ENCODE data around the gene SLC2A9.
A peak's percentile ranks its signal among the peaks of the same experiment; 100 is the strongest.
"Not testable (repeated sequence)": the region's sequence is repeated elsewhere in the genome, so short reads cannot be mapped to it uniquely, and the experiment has no call there.

Gene SLC2A9

GRCh38 chr4:9816285-9816684, 205.0 kb downstream of the SLC2A9 start:
- H3K27ac Mint-ChIP-seq = no peak overlapping the region
- no peak for DNase-seq (ENCODE audit: low spot score in 2 of 2)
- ATAC-seq = peak; percentile 9
- H3K9me3 Mint-ChIP-seq = peaks cover 2% of the 10 kb centered on the region
- no peak overlapping the region for H3K4me3 Mint-ChIP-seq
- no peaks in the 10 kb centered on the region for H3K36me3 Mint-ChIP-seq
- no peaks in the 10 kb centered on the region for H3K4me1 Mint-ChIP-seq

- peak in 1 of 2 donors; percentile 54 for DNase-seq (ENCODE audit: low spot score in 2 of 2)
- H3K27ac Mint-ChIP-seq = no peak overlapping the region
- ATAC-seq = peak; percentile 87
- no peak overlapping the region for H3K4me3 Mint-ChIP-seq
- no peaks in the 10 kb centered on the region for H3K4me1 Mint-ChIP-seq
- no peaks in the 10 kb centered on the region for H3K36me3 Mint-ChIP-seq
- peaks cover 2% of the 10 kb centered on the region for H3K9me3 Mint-ChIP-seq
Observed at GRCh38 chr4:9812501-9813340, 208.6 kb downstream of the SLC2A9 start.

GRCh38 chr4:9811806-9812205, 209.5 kb downstream of the SLC2A9 start:
- H3K9me3 Mint-ChIP-seq = no peaks in the 10 kb centered on the region
- no peak overlapping the region for H3K4me3 Mint-ChIP-seq
- H3K4me1 Mint-ChIP-seq = no peaks in the 10 kb centered on the region
- no peak for DNase-seq (ENCODE audit: low spot score in 2 of 2)
- H3K36me3 Mint-ChIP-seq = no peaks in the 10 kb centered on the region
- ATAC-seq = no peak
- H3K27ac Mint-ChIP-seq = no peak overlapping the region

GRCh38 chr4:9808077-9808476, 213.2 kb downstream of the SLC2A9 start:
- DNase-seq (ENCODE audit: low spot score in 2 of 2) = no peak
- H3K27ac Mint-ChIP-seq = no peak overlapping the region
- no peaks in the 10 kb centered on the region for H3K9me3 Mint-ChIP-seq
- no peaks in the 10 kb centered on the region for H3K36me3 Mint-ChIP-seq
- H3K4me3 Mint-ChIP-seq = no peak overlapping the region
- H3K4me1 Mint-ChIP-seq = no peaks in the 10 kb centered on the region
- no peak for ATAC-seq

DNA sequence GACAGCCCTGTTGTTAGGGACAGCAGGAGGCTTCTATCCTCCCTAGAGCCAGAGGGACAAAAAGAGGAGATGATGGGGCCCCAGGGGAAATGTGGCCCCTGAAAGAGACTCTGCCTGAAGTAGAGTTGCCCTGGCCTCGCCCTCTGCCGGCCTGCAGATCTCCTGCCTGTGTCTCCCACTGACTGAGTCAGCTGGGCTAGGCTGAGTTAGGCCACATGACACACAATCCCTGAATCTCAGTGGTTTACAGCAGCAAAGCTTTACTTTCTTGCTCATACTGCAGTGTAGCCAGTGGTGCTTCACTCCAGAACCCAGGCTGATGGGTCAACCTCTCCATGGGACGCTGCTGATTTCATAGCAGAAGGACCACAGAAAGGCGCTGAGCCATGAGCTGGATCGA, 216.4 kb downstream of the SLC2A9 start:
- Mint-ChIP-seq H3K9me3 (no peaks in the 10 kb centered on the region), H3K27ac (no peak overlapping the region), H3K4me1 (no peaks in the 10 kb centered on the region), H3K4me3 (no peak overlapping the region), H3K36me3 (no peaks in the 10 kb centered on the region)
- DNase-seq (ENCODE audit: low spot score in 2 of 2) (no peak), ATAC-seq (no peak)

GRCh38 chr4:9800848-9801247, 220.4 kb downstream of the SLC2A9 start:
- Mint-ChIP-seq H3K4me1 (no peaks in the 10 kb centered on the region), H3K9me3 (no peaks in the 10 kb centered on the region), H3K4me3 (no peak overlapping the region), H3K36me3 (no peaks in the 10 kb centered on the region), H3K27ac (no peak overlapping the region)
- no peak for ATAC-seq
- no peak for DNase-seq (ENCODE audit: low spot score in 2 of 2)

- not testable (repeated sequence) for H3K4me3 Mint-ChIP-seq; H3K9me3 Mint-ChIP-seq; H3K27ac Mint-ChIP-seq; ATAC-seq; DNase-seq (ENCODE audit: low spot score in 2 of 2); H3K4me1 Mint-ChIP-seq; H3K36me3 Mint-ChIP-seq
Observed at GRCh38 chr4:9796641-9797040, 224.7 kb downstream of the SLC2A9 start.

- Mint-ChIP-seq H3K4me1 (no peaks in the 10 kb centered on the region), H3K27ac (no peak overlapping the region), H3K4me3 (no peak overlapping the region), H3K9me3 (no peaks in the 10 kb centered on the region), H3K36me3 (no peaks in the 10 kb centered on the region)
- ATAC-seq (no peak), DNase-seq (ENCODE audit: low spot score in 2 of 2) (no peak)
Observed at GRCh38 chr4:9792381-9792780, 228.9 kb downstream of the SLC2A9 start.

DNA sequence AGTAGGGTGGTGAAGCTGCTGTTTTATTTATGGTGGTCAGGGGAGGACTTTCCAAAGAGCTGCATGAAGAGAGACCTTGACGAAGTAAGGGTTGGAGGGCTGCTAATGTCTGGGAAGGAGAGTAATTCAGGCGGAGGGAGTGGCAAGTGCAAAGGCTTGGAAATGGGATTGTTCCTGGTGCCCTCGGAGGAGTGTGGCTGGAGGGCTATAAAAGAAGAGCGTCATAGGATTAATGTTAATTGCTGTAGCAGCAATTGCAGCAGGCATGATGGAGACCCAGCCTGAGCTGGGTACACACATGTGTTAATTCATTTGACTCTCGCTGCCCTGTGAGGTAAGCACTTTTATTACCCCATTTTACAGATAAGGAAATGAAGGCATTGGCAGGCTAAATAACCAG, 235.4 kb downstream of the SLC2A9 start:
- not testable (repeated sequence) for ATAC-seq; H3K4me3 Mint-ChIP-seq; H3K4me1 Mint-ChIP-seq; H3K9me3 Mint-ChIP-seq; DNase-seq (ENCODE audit: low spot score in 2 of 2); H3K36me3 Mint-ChIP-seq; H3K27ac Mint-ChIP-seq

DNA sequence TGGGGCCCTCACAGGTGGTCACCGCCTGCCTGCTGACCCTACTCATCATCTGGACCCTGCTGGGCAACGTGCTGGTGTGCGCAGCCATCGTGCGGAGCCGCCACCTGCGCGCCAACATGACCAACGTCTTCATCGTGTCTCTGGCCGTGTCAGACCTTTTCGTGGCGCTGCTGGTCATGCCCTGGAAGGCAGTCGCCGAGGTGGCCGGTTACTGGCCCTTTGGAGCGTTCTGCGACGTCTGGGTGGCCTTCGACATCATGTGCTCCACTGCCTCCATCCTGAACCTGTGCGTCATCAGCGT, 239.2 kb downstream of the SLC2A9 start:
- ATAC-seq (no peak), DNase-seq (ENCODE audit: low spot score in 2 of 2) (no peak)
- H3K4me1 Mint-ChIP-seq = peaks cover 5% of the 10 kb centered on the region
- H3K4me3 Mint-ChIP-seq = no peak overlapping the region
- no peak overlapping the region for H3K27ac Mint-ChIP-seq
- H3K36me3 Mint-ChIP-seq = no peaks in the 10 kb centered on the region
- peaks cover 3% of the 10 kb centered on the region for H3K9me3 Mint-ChIP-seq

DNA sequence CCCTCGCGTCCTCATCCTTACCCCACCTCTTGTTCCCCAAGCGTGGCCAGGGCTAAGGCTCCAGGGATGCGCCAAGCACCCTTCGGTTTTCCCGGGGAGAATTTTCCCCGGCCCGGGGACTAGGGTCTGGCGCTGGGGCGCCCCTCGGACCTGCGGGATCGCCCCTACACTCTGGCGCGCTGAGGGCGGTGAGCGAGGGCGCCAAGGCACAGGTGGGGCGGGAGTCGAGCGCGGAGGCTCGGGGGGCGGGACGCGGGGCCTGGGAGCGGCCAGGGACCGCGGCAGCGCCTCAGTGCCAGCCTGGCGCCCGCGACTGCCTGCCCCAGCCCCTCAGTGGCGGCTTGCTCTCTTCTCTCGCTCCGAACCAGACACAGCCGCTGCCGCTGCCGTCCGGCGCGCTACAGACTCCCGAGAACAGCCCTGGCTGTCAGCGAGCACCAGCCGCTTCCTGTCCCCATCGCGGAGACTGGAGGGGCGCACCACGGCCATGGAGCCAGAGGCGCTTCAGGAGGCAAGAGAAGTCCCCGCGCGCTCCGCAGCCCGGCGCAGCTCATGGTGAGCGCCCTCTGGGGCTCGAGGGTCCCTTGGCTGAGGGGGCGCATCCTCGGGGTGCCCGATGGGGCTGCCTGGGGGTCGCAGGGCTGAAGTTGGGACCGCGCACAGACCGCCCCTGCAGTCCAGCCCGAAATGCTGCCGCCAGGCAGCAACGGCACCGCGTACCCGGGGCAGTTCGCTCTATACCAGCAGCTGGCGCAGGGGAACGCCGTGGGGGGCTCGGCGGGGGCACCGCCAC, 239.8 kb downstream of the SLC2A9 start, which contains the start of gene DRD5:
DRD5 (plus strand) TSS at position 292 of the 793 bp plus-strand sequence; CDS start at position 688, 396 bp downstream.
- Mint-ChIP-seq H3K9me3 (peaks cover 3% of the 10 kb centered on the region), H3K27ac (no peak within 1 kb of the TSS), H3K36me3 (no peaks in the 10 kb centered on the region), H3K4me1 (peaks cover 5% of the 10 kb centered on the region), H3K4me3 (no peak within 1 kb of the TSS)
- DNase-seq (ENCODE audit: low spot score in 2 of 2) (no peak), ATAC-seq (no peak)

Data from stimulated activated effector memory CD8-positive, alpha-beta T cell treated with anti-CD3 and anti-CD28 coated beads, Interleukin-12 subunit alpha, Interleukin-12 subunit beta, amount 100 ng/mL, for 72 hours (primary cell).